ENCODE data around the gene INMT. TPM values are rescaled to one million over a fixed set of nuclear protein-coding genes. Genes with fewer than 3 reads are reported as not detected.
A peak's percentile ranks its signal among the peaks of the same experiment; 100 is the strongest.

Gene INMT
- total and polyA plus RNA-seq, 2 experiments from 2014 or later = 0.79 to 1.1 TPM

DNA sequence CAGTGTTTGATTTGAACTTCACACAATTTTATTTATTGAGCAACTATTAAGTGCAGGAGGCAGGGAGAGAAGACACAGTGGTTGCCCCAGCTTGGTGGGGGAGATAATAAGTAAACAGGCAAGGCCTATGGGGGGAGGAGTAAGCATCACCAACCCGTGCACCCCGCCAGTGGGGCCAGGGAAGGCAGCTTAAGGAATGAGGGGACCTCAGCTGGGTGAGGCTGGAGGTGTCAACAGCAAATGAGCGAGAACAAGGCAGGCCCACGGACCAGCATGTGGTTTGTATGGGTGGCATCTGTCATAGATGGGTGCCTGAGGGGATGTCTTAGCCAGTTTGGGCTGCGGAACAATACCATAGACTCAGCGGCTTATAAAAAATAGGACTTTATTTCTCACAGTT lies 45.6 kb upstream of the INMT start (continued):
- TF ChIP-seq ZNF331 (CRISPR knock-in tag; IDR thresholded peaks at IDR 0.05; ENCODE audit: low read depth) (no peak), STAT1 (IDR thresholded peaks at IDR 0.05; ENCODE audit: unreplicated experiment) (no peak), EZH2 (IDR thresholded peaks at IDR 0.05; ENCODE audit: low read depth, unreplicated experiment) (no peak), CREB1 (CRISPR knock-in tag; IDR thresholded peaks at IDR 0.05; ENCODE audit: low read depth) (no peak), EZH2phosphoT487 (IDR thresholded peaks at IDR 0.05; ENCODE audit: unreplicated experiment) (no peak)
- TF ChIP-seq, protein P1, sequence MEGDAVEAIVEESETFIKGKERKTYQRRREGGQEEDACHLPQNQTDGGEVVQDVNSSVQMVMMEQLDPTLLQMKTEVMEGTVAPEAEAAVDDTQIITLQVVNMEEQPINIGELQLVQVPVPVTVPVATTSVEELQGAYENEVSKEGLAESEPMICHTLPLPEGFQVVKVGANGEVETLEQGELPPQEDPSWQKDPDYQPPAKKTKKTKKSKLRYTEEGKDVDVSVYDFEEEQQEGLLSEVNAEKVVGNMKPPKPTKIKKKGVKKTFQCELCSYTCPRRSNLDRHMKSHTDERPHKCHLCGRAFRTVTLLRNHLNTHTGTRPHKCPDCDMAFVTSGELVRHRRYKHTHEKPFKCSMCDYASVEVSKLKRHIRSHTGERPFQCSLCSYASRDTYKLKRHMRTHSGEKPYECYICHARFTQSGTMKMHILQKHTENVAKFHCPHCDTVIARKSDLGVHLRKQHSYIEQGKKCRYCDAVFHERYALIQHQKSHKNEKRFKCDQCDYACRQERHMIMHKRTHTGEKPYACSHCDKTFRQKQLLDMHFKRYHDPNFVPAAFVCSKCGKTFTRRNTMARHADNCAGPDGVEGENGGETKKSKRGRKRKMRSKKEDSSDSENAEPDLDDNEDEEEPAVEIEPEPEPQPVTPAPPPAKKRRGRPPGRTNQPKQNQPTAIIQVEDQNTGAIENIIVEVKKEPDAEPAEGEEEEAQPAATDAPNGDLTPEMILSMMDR (conservative IDR thresholded peaks at IDR 0.05; ENCODE audit: low read depth in 2 of 2) = no peak

DNA sequence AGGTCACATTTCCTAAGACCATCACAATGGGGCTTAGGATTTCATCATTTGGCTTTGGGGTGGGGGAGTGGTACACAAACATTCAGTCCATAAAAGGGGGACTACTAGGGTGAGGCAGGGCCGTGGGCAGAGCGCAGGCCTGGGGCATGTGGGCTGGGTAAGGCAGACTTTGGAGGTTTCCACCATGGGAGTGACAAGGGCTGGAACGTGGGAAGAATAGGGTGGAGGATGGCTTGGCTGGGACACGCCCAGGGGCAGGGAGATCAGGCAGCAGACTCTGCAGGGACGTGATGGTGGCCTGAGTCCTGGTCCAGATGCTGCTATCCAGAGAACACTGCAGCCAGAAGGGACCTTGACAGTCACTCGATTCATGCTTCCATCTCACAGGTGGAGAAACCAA lies 45.0 kb upstream of the INMT start:
- H3K4me3 Mint-ChIP-seq = no peak overlapping the region
- H3K27ac Mint-ChIP-seq = 0 out of 2 replicates have a peak overlapping the region, but pooled peaks have one; percentile 17
- TF ChIP-seq EZH2phosphoT487 (IDR thresholded peaks at IDR 0.05; ENCODE audit: unreplicated experiment) = no peak
- TF ChIP-seq STAT1 (IDR thresholded peaks at IDR 0.05; ENCODE audit: unreplicated experiment) = no peak
- TF ChIP-seq ZNF114 (CRISPR knock-in tag; IDR thresholded peaks at IDR 0.05) = no peak
- TF ChIP-seq CREB1 (CRISPR knock-in tag; IDR thresholded peaks at IDR 0.05; ENCODE audit: low read depth) = no peak
- TF ChIP-seq NANOG (IDR thresholded peaks at IDR 0.05; ENCODE audit: borderline replicate concordance) = no peak
- no peak for TF ChIP-seq POLR2AphosphoS5 (IDR thresholded peaks at IDR 0.05; ENCODE audit: low read depth)
- no peak for TF ChIP-seq JUNB (IDR thresholded peaks at IDR 0.05; ENCODE audit: unreplicated experiment)
- TF ChIP-seq EZH2 (IDR thresholded peaks at IDR 0.05; ENCODE audit: low read depth, unreplicated experiment) = no peak
- TF ChIP-seq, protein P2, sequence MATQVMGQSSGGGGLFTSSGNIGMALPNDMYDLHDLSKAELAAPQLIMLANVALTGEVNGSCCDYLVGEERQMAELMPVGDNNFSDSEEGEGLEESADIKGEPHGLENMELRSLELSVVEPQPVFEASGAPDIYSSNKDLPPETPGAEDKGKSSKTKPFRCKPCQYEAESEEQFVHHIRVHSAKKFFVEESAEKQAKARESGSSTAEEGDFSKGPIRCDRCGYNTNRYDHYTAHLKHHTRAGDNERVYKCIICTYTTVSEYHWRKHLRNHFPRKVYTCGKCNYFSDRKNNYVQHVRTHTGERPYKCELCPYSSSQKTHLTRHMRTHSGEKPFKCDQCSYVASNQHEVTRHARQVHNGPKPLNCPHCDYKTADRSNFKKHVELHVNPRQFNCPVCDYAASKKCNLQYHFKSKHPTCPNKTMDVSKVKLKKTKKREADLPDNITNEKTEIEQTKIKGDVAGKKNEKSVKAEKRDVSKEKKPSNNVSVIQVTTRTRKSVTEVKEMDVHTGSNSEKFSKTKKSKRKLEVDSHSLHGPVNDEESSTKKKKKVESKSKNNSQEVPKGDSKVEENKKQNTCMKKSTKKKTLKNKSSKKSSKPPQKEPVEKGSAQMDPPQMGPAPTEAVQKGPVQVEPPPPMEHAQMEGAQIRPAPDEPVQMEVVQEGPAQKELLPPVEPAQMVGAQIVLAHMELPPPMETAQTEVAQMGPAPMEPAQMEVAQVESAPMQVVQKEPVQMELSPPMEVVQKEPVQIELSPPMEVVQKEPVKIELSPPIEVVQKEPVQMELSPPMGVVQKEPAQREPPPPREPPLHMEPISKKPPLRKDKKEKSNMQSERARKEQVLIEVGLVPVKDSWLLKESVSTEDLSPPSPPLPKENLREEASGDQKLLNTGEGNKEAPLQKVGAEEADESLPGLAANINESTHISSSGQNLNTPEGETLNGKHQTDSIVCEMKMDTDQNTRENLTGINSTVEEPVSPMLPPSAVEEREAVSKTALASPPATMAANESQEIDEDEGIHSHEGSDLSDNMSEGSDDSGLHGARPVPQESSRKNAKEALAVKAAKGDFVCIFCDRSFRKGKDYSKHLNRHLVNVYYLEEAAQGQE (IDR thresholded peaks at IDR 0.05; ENCODE audit: unreplicated experiment) = no peak
- TF ChIP-seq, protein P1 (conservative IDR thresholded peaks at IDR 0.05; ENCODE audit: low read depth in 2 of 2) = no peak
- no peak for ATAC-seq
- Histone ChIP-seq H3K79me2 (replicated peaks; ENCODE audit: insufficient read depth) (no peaks in the 10 kb centered on the region), H3K4me2 (no peak overlapping the region), H3K9me2 (ENCODE audit: insufficient read depth) (no peaks in the 10 kb centered on the region), H3K4me3 (no peak overlapping the region), H2AFZ (no peak overlapping the region), H4K20me1 (replicated peaks; ENCODE audit: insufficient read depth) (no peaks in the 10 kb centered on the region), H3K36me3 (ENCODE audit: insufficient read depth) (no peaks in the 10 kb centered on the region), H3K27ac (ENCODE audit: low read depth) (no peak overlapping the region), H3K27me3 (ENCODE audit: insufficient read depth) (no peaks in the 10 kb centered on the region), H3K4me1 (ENCODE audit: insufficient read depth) (no peaks in the 10 kb centered on the region; the same call in 1 of the 2 replicates), H3F3A (replicated peaks; ENCODE audit: low read depth) (no peaks in the 10 kb centered on the region)
- DNase-seq (ENCODE audit: low spot score) = no peak
- no peaks in the 10 kb centered on the region for H3K9me3 Mint-ChIP-seq
- peaks cover 13% of the 10 kb centered on the region for H3K4me1 Mint-ChIP-seq
- no peaks in the 10 kb centered on the region; the same call in 2 of the 3 replicates for H3K36me3 Mint-ChIP-seq (ENCODE audit: low read depth)
- peaks cover 10% of the 10 kb centered on the region for H3K27me3 Mint-ChIP-seq (ENCODE audit: insufficient read depth, low read depth, poor library complexity)

All from GM23338 (cell line).